ENCODE results near the gene TBL1XR1.

The TBL1XR1 gene

GRCh38 chr3:176995946-176996345 lies 201.3 kb downstream of the TBL1XR1 start:
- no peak for DNase-seq

- DNase-seq = no peak
Observed at GRCh38 chr3:176994891-176995781, 202.1 kb downstream of the TBL1XR1 start.

DNA sequence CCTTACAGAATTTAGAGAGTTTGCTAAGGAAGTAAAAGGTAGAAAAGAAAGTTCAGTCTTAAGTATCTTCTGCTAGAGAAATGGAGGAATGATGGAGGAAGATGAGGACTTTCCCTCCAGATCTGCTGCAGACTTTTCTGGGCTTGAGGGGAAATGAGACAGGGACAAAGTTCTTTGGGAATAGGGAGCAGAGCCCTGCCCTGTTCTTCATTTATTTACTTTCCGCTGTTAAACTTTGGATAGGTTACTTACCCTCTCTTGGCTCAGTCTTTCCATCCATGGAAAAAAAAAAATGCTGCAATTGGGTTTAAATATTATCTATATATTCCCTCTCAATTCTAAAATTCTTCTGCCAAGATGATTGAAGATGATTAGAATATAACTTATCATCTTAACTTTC lies 202.9 kb downstream of the TBL1XR1 start:
- DNase-seq = no peak

DNA sequence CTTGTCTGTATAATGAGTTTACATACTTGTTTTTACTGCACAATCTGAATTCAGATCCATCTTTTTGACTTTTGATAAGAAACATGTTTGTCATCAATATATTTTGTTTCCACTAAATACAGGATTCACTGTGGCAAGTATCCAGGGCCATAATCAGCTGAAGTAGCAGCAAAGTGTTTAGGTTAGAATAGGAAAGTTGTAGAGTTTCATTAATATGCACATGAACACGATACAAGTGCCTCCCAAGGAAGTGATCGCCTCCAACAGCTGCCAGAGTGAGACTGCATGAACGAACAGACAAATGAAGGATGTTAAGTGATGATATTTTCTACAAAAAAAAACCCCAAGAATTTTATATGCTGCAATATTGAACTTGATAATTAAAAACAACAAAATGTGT lies 204.3 kb downstream of the TBL1XR1 start:
- DNase-seq = no peak

GRCh38 chr3:176992565-176992964 lies 204.7 kb downstream of the TBL1XR1 start:
- no peak for DNase-seq

DNA sequence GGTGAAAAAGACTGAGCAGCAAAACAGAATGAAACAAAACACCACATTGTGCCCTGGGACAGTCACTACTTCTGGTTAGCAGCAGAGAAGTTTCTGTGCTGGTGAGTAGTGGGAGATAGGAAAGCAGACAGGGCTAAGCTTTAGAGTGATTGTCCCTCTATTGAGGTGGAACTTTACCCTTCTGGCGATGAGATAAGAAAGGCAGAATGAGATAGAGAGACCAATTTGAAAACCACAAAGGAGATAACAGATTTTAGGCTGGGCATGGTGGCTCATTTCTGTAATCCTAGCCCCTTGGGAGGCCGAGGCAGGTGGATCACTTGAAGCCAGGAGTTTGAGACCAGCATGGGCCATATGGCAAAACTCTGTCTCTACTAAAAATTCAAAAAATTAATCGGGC lies 208.5 kb downstream of the TBL1XR1 start:
- no peak for DNase-seq

DNA sequence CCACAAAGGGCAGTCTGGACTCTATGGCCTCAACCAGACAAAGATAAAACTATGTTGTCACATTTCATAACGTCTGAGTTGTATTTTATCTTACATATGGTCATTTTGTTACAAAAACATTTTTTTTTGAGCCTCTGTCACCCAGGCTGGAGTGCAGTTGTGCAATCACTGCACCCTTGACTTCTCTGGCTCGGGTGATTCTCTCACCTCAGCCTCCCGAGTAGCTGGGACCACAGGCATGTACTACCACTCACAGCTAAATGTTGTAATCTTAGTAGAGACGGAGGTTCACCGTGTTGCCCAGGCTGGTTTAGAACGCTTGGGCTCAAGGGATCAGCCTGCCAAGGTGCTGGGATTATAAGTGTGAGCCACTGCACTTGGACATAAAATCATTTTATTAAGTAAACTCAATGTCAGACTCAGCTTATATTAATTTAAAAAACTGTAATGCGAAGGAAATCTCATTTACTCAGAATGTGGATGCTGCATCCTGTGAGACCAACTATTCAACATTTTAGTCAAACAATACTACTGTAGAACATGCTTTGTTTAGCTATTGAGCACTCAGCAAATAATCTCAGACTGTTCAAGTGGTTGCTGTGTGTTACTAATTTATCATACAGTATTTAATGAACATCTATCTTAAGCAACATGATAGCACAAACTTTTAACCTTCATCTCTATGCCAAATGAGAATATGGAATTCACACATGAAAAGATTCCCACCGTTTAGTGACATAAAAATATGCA lies 209.2 kb downstream of the TBL1XR1 start:
- no peak for DNase-seq

DNA sequence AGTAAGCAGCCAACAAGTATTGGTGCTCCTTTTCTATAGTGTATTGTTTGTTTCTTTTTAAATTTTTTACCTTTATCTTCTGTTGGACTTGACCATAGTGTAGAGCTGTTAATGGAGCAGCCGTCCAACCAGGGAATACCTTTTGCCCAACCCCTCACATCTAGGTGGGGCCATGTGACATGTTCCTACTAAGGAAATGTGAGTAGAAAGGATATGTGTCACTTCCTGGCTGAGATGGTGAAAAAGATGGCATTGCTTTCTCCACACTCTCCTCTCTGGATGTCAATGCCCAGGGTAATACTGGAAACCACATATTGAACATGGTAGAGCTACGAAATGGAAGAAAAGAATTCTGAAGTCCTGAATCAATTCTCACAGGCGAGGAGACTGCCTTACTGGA lies 218.8 kb downstream of the TBL1XR1 start:
- no peak for DNase-seq

DNA sequence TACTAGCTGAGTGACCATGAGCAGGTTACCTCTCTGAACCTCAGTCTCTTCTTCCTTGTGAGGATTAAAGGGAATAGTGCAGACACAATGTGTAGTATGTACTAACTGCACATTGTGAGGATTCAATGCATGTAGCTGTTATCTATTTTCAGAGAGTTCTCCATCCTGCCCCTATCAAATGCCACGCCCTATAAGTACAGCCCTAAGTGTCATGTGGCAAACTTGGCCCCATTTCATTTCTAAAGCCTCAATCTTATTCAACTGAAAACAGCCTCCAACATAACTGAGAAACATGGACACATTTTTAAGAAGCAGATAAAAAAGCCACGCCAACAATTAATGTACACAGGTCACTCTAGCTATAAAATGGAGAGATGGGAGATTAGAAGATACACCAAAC lies 220.0 kb downstream of the TBL1XR1 start:
- DNase-seq = no peak

GRCh38 chr3:176976586-176976985 lies 220.7 kb downstream of the TBL1XR1 start:
- no peak for DNase-seq

- DNase-seq = no peak
Observed at GRCh38 chr3:176974279-176974678, 223.0 kb downstream of the TBL1XR1 start.

DNA sequence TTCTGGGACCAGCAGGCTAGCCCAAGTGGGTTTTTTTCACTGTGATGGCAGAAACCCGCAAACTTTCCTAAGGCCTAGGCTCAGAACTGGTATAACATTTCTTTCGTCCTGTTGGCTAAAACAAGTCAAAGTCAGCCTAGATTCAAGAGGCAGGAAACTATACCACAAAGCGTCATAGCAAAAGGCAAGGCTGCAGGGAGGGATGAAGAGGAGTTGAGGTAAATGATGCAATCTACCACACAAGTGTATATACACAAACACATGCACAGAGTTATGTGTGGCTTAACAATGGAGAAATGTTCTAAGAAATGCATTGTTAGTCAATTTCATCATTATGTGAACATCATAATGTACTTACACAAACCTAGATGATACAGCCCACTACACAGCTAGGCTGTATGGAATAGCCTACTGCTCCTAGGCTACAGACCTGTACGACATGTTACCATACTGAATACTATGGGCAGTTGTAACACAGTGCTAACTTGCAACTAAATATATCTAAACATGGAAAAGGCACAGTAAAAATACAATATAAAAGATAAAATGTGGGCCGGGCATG lies 225.6 kb downstream of the TBL1XR1 start:
- no peak for DNase-seq

GRCh38 chr3:176970770-176971169 lies 226.5 kb downstream of the TBL1XR1 start:
- DNase-seq = no peak

GRCh38 chr3:176969506-176969905 lies 227.8 kb downstream of the TBL1XR1 start:
- DNase-seq = no peak

All from activated gamma-delta T cell treated with Interleukin-2 at 50 U/mL for 16 hours (primary cell).